ENCODE data around the gene PGAP3.
"Not testable (repeated sequence)": the region's sequence is repeated elsewhere in the genome, so short reads cannot be mapped to it uniquely, and the experiment has no call there.

PGAP3 gene

GRCh38 chr17:39715375-39716072 is 27.7 kb upstream of the PGAP3 start:
- DNase-seq (ENCODE audit: low read depth), result no peak

GRCh38 chr17:39714234-39714633 is 26.4 kb upstream of the PGAP3 start:
- DNase-seq (ENCODE audit: low read depth), result no peak

- no peak for DNase-seq (ENCODE audit: low read depth)
Measured at GRCh38 chr17:39711851-39712250, 24.0 kb upstream of the PGAP3 start.

- DNase-seq (ENCODE audit: low read depth), result not testable (repeated sequence)
Measured at GRCh38 chr17:39711071-39711470, 23.2 kb upstream of the PGAP3 start.

GRCh38 chr17:39709998-39710964 is 22.4 kb upstream of the PGAP3 start:
- no peak for DNase-seq (ENCODE audit: low read depth)

GRCh38 chr17:39709319-39709997 is 21.6 kb upstream of the PGAP3 start:
- DNase-seq (ENCODE audit: low read depth), result no peak

- no peak for DNase-seq (ENCODE audit: low read depth)
Measured at GRCh38 chr17:39706921-39707337, 19.1 kb upstream of the PGAP3 start.

- DNase-seq (ENCODE audit: low read depth), result no peak
Measured at GRCh38 chr17:39706383-39706782, 18.5 kb upstream of the PGAP3 start.

GRCh38 chr17:39705786-39706348 is 18.0 kb upstream of the PGAP3 start:
- no peak for DNase-seq (ENCODE audit: low read depth)

- no peak for DNase-seq (ENCODE audit: low read depth)
Measured at GRCh38 chr17:39704821-39705551, 17.1 kb upstream of the PGAP3 start.

GRCh38 chr17:39703913-39704312 is 16.1 kb upstream of the PGAP3 start:
- DNase-seq (ENCODE audit: low read depth), result no peak

GRCh38 chr17:39702901-39703893 is 15.3 kb upstream of the PGAP3 start:
- DNase-seq (ENCODE audit: low read depth), result no peak

GRCh38 chr17:39701784-39702422 is 14.0 kb upstream of the PGAP3 start:
- no peak for DNase-seq (ENCODE audit: low read depth)

GRCh38 chr17:39701012-39701783 is 13.3 kb upstream of the PGAP3 start:
- no peak for DNase-seq (ENCODE audit: low read depth)

GRCh38 chr17:39700148-39700987 is 12.5 kb upstream of the PGAP3 start:
- DNase-seq (ENCODE audit: low read depth), result no peak

- no peak for DNase-seq (ENCODE audit: low read depth)
Measured at GRCh38 chr17:39699818-39700147, 11.9 kb upstream of the PGAP3 start, which contains the start of gene ERBB2. TSS of gene ERBB2 (plus strand) at chr17:39700064. CDS start at chr17:39700239, 175 bp downstream.

GRCh38 chr17:39699157-39699817 is 11.4 kb upstream of the PGAP3 start:
- DNase-seq (ENCODE audit: low read depth), result not testable (repeated sequence)

Data from activated T-cell treated with anti-CD3 and anti-CD28 coated beads for 48 hours (primary cell).